Glutamatergic neuron (in vitro differentiated cells): ENCODE data around the gene VEZF1. TPM values are rescaled to one million over a fixed set of nuclear protein-coding genes. Genes with fewer than 3 reads are reported as not detected.
A peak's percentile ranks its signal among the peaks of the same experiment; 100 is the strongest.

Experiments
- DNase-seq: peaks from one replicate; pipeline ENCODE4 v3.0.0; 2022
- H3K27ac Mint-ChIP-seq: one replicate; pipeline ENCODE4 v1.8.0; 2020; ENCODE audit warnings: mild to moderate bottlenecking, mixed read lengths, inconsistent platforms; ENCODE audit not compliant: unreplicated experiment
- H3K27me3 Mint-ChIP-seq: one replicate; pipeline ENCODE4 v1.8.0; 2020; ENCODE audit warnings: mild to moderate bottlenecking, moderate library complexity, mixed read lengths, inconsistent platforms; ENCODE audit not compliant: unreplicated experiment
- H3K36me3 Mint-ChIP-seq: one replicate; pipeline ENCODE4 v1.8.0; 2020; ENCODE audit warnings: mild to moderate bottlenecking, mixed read lengths, inconsistent platforms; ENCODE audit not compliant: unreplicated experiment
- H3K4me1 Mint-ChIP-seq: one replicate; pipeline ENCODE4 v1.8.0; 2020; ENCODE audit warnings: mild to moderate bottlenecking, low read depth, mixed read lengths, inconsistent platforms; ENCODE audit not compliant: unreplicated experiment
- H3K4me3 Mint-ChIP-seq: one replicate; pipeline ENCODE4 v1.8.0; 2020; ENCODE audit warnings: mild to moderate bottlenecking, mixed read lengths, inconsistent platforms; ENCODE audit not compliant: unreplicated experiment
- H3K9me3 Mint-ChIP-seq: one replicate; pipeline ENCODE4 v1.8.0; 2020; ENCODE audit warnings: mild to moderate bottlenecking, moderate library complexity, mixed read lengths, inconsistent platforms; ENCODE audit not compliant: unreplicated experiment
- CTCF ChIP-seq: fragments of 200-600 bp; sonication (generic); IDR thresholded peaks from one replicate; pipeline ENCODE4 v1.5.0; 2021; ENCODE audit not compliant: partially characterized antibody, unreplicated experiment
- total RNA-seq: library from RNA; stranded (reverse); fragmentation: NEBNext Ultra II Directional; extraction: Animal tissue kit (Norgen Biotek cat#: 25700); gene quantifications from one replicate; pipeline ENCODE4 v1.2.1, GENCODE V29; 2021; ENCODE audit not compliant: unreplicated experiment

VEZF1 gene
- total RNA-seq, 1 donor from 2014 or later: 88.3 TPM

GRCh38 chr17:57997085-57997809 lies 9.2 kb upstream of the VEZF1 start:
- no peaks in the 10 kb centered on the region for H3K36me3 Mint-ChIP-seq
- TF ChIP-seq CTCF: no peak
- H3K27me3 Mint-ChIP-seq: no peaks in the 10 kb centered on the region
- H3K4me1 Mint-ChIP-seq: peaks cover 17% of the 10 kb centered on the region
- H3K4me3 Mint-ChIP-seq: no peak overlapping the region
- DNase-seq: no peak
- H3K9me3 Mint-ChIP-seq: peaks cover 2% of the 10 kb centered on the region
- H3K27ac Mint-ChIP-seq: peak overlapping the region; percentile 18

- peak; percentile 79 for TF ChIP-seq CTCF
- Mint-ChIP-seq H3K36me3 (no peaks in the 10 kb centered on the region), H3K4me3 (no peak overlapping the region), H3K27me3 (no peaks in the 10 kb centered on the region), H3K9me3 (peaks cover 2% of the 10 kb centered on the region), H3K4me1 (peaks cover 18% of the 10 kb centered on the region), H3K27ac (no peak overlapping the region)
- DNase-seq: peak; percentile 50
Measured at GRCh38 chr17:57995076-57995956, 7.3 kb upstream of the VEZF1 start.

- TF ChIP-seq CTCF: no peak
- Mint-ChIP-seq H3K4me3 (no peak overlapping the region), H3K9me3 (peaks cover 2% of the 10 kb centered on the region), H3K36me3 (no peaks in the 10 kb centered on the region), H3K27ac (no peak overlapping the region), H3K4me1 (peaks cover 23% of the 10 kb centered on the region), H3K27me3 (no peaks in the 10 kb centered on the region)
- no peak for DNase-seq
Measured at GRCh38 chr17:57994436-57994835, 6.4 kb upstream of the VEZF1 start.

- H3K4me3 Mint-ChIP-seq: peak overlapping the region; percentile 60
- H3K27me3 Mint-ChIP-seq: peaks cover 2% of the 10 kb centered on the region
- H3K9me3 Mint-ChIP-seq: peaks cover 5% of the 10 kb centered on the region
- no peaks in the 10 kb centered on the region for H3K36me3 Mint-ChIP-seq
- H3K27ac Mint-ChIP-seq: peak overlapping the region; percentile 71
- no peak for DNase-seq
- TF ChIP-seq CTCF: no peak
- H3K4me1 Mint-ChIP-seq: peaks cover 31% of the 10 kb centered on the region
Measured at GRCh38 chr17:57993471-57994365, 5.7 kb upstream of the VEZF1 start.
